ENCODE measurements around the gene TNFAIP8.

DNA sequence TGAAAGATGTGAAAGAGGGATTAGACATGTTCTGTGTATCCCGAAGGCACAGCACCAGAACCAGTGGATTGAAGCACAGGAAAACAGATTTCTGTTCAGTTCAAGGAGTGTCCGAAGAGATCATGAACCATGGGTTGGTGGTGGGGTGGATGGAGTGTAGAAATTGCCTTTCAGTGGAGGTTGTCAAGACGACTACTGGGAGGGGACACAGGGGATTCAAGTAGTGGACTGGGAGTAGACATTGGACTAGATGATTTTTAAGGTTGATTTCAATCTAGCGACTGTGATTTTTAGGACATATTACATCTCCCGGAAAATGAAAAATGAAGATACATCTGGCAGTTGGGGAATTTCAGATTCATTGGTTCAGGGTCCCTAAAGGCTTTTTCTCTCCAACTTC is 35.9 kb upstream of the TNFAIP8 start:
- TF ChIP-seq CTCF (IDR thresholded peaks at IDR 0.05) (no peak), POLR2AphosphoS5 (IDR thresholded peaks at IDR 0.05) (no peak), POLR2A (IDR thresholded peaks at IDR 0.05) (no peak)

Data from transverse colon (tissue), 4 donors.